PFSK-1 (cell line): Measurements from ENCODE around the gene ARG1.

Experiments
- FOXP2 ChIP-seq: optimal IDR thresholded peaks from 2 replicates; pipeline ENCODE3; 2011; ENCODE audit warnings: borderline replicate concordance, control low read depth, inconsistent platforms; ENCODE audit not compliant: insufficient read depth; ENCODE audit errors: extremely low read length, extremely low read depth
- POLR2AphosphoS5 ChIP-seq: IDR thresholded peaks from 2 replicates; pipeline ENCODE4 v1.6.1; 2012; ENCODE audit warnings: low read depth, mild to moderate bottlenecking, control low read depth, low read length, moderate library complexity
- TAF1 ChIP-seq: IDR thresholded peaks from 2 replicates; pipeline ENCODE4 v1.6.1; 2012; ENCODE audit warnings: low read length, control low read depth, borderline replicate concordance; ENCODE audit not compliant: insufficient read depth
- TF ChIP-seq, protein P1 (sequence below), 2 experiments: IDR thresholded peaks; 2 replicates each; pipeline versions ENCODE4 v1.6.1 to v1.8.0; 2011 to 2012; ENCODE audit warnings: low read depth in 2 of 2, low read length in 2 of 2, control low read depth in 1 of 2, inconsistent platforms in 1 of 2, mild to moderate bottlenecking in 1 of 2, moderate library complexity in 1 of 2; ENCODE audit not compliant: insufficient read depth in 1 of 2

DNA sequence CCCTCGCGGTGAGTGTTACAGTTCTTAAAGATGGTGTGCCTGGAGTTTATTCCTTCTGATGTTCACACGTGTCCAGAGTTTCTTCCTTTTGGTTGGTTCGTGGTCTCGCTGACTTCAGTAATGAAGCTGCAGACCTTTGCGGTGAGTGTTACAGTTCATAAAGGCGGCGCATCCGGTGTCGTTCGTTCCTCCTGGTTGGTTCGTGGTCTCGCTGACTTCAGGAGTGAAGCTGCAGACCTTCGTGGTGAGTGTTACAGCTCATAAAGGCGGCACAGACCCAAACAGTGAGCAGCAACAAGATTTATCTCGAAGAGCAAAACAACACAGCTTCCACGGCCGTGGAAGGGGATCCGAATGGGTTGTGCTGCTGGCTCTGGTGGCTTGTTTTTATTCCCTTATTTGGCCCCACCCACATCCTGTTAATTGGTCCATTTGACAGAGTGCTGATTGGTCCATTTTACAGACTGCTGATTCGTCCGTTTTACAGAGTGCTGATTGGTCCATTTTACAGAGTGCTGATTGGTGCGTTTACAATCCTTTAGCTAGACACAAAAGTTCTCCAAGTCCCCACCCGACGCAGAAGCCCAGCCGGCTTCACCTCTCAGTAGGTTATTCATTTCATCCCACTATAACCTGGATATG is 48.2 kb upstream of the ARG1 start:
- TF ChIP-seq POLR2AphosphoS5 (no peak), FOXP2 (no peak), TAF1 (no peak)
- TF ChIP-seq, protein P1, sequence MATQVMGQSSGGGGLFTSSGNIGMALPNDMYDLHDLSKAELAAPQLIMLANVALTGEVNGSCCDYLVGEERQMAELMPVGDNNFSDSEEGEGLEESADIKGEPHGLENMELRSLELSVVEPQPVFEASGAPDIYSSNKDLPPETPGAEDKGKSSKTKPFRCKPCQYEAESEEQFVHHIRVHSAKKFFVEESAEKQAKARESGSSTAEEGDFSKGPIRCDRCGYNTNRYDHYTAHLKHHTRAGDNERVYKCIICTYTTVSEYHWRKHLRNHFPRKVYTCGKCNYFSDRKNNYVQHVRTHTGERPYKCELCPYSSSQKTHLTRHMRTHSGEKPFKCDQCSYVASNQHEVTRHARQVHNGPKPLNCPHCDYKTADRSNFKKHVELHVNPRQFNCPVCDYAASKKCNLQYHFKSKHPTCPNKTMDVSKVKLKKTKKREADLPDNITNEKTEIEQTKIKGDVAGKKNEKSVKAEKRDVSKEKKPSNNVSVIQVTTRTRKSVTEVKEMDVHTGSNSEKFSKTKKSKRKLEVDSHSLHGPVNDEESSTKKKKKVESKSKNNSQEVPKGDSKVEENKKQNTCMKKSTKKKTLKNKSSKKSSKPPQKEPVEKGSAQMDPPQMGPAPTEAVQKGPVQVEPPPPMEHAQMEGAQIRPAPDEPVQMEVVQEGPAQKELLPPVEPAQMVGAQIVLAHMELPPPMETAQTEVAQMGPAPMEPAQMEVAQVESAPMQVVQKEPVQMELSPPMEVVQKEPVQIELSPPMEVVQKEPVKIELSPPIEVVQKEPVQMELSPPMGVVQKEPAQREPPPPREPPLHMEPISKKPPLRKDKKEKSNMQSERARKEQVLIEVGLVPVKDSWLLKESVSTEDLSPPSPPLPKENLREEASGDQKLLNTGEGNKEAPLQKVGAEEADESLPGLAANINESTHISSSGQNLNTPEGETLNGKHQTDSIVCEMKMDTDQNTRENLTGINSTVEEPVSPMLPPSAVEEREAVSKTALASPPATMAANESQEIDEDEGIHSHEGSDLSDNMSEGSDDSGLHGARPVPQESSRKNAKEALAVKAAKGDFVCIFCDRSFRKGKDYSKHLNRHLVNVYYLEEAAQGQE (IDR thresholded peaks at IDR 0.05; ENCODE audit: insufficient read depth in 1 of 2, low read depth in 2 of 2, low read length in 2 of 2), result no peak
